ENCODE results near the gene TNNT3. TPM values are rescaled to one million over a fixed set of nuclear protein-coding genes. Genes with fewer than 3 reads are reported as not detected.

The TNNT3 gene
- total RNA-seq, 1 donor from 2014 or later, result 3.5 TPM

- Mint-ChIP-seq H3K4me1 (no peaks in the 10 kb centered on the region), H3K36me3 (ENCODE audit: low read depth) (no peaks in the 10 kb centered on the region), H3K9me3 (no peaks in the 10 kb centered on the region), H3K4me3 (no peak overlapping the region), H3K27ac (no peak overlapping the region), H3K27me3 (no peaks in the 10 kb centered on the region)
- no peak for ATAC-seq (ENCODE audit: low read depth)
- TF ChIP-seq, protein P1, sequence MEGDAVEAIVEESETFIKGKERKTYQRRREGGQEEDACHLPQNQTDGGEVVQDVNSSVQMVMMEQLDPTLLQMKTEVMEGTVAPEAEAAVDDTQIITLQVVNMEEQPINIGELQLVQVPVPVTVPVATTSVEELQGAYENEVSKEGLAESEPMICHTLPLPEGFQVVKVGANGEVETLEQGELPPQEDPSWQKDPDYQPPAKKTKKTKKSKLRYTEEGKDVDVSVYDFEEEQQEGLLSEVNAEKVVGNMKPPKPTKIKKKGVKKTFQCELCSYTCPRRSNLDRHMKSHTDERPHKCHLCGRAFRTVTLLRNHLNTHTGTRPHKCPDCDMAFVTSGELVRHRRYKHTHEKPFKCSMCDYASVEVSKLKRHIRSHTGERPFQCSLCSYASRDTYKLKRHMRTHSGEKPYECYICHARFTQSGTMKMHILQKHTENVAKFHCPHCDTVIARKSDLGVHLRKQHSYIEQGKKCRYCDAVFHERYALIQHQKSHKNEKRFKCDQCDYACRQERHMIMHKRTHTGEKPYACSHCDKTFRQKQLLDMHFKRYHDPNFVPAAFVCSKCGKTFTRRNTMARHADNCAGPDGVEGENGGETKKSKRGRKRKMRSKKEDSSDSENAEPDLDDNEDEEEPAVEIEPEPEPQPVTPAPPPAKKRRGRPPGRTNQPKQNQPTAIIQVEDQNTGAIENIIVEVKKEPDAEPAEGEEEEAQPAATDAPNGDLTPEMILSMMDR (IDR thresholded peaks at IDR 0.05), result no peak
- intact Hi-C loops (cut with micrococcal nuclease), result no loop called here
- no peak for DNase-seq
- POLR2A ChIA-PET, result interaction anchor here (0.6 kb wide), 1 partner anchor 118 kb away, joined by 3 read pairs; no protein-coding TSS in a partner anchor
- CTCF ChIA-PET, result no interaction called here
Measured at GRCh38 chr11:1967641-1968225, 48.2 kb downstream of the TNNT3 start.

GRCh38 chr11:1968454-1969002 lies 49.0 kb downstream of the TNNT3 start:
- no peak for DNase-seq
- POLR2A ChIA-PET, result no interaction called here
- no peak overlapping the region for H3K27ac Mint-ChIP-seq

GRCh38 chr11:1969035-1969434 lies 49.5 kb downstream of the TNNT3 start:
- H3K4me1 Mint-ChIP-seq, result no peaks in the 10 kb centered on the region
- ATAC-seq (ENCODE audit: low read depth) (no peak), DNase-seq (no peak)
- H3K27ac Mint-ChIP-seq, result no peak overlapping the region
- H3K36me3 Mint-ChIP-seq (ENCODE audit: low read depth), result no peaks in the 10 kb centered on the region
- POLR2A ChIA-PET, result no interaction called here
- no peaks in the 10 kb centered on the region for H3K9me3 Mint-ChIP-seq
- H3K4me3 Mint-ChIP-seq, result no peak overlapping the region
- CTCF ChIA-PET, result no interaction called here
- TF ChIP-seq, protein P1 (IDR thresholded peaks at IDR 0.05), result no peak
- H3K27me3 Mint-ChIP-seq, result no peaks in the 10 kb centered on the region
- intact Hi-C loops (cut with micrococcal nuclease), result no loop called here

More at GRCh38 chr11:1968454-1969002, 49.0 kb downstream of the TNNT3 start:
- TF ChIP-seq, protein P1 (IDR thresholded peaks at IDR 0.05), result no peak
- no peak overlapping the region for H3K4me3 Mint-ChIP-seq
- intact Hi-C loops (cut with micrococcal nuclease), result no loop called here
- CTCF ChIA-PET, result no interaction called here
- no peaks in the 10 kb centered on the region for H3K36me3 Mint-ChIP-seq (ENCODE audit: low read depth)
- no peaks in the 10 kb centered on the region for H3K9me3 Mint-ChIP-seq
- no peak for ATAC-seq (ENCODE audit: low read depth)
- H3K27me3 Mint-ChIP-seq, result no peaks in the 10 kb centered on the region
- no peaks in the 10 kb centered on the region for H3K4me1 Mint-ChIP-seq

- H3K4me1 Mint-ChIP-seq, result no peaks in the 10 kb centered on the region
Measured at GRCh38 chr11:1969776-1970175, 50.3 kb downstream of the TNNT3 start.

DNA sequence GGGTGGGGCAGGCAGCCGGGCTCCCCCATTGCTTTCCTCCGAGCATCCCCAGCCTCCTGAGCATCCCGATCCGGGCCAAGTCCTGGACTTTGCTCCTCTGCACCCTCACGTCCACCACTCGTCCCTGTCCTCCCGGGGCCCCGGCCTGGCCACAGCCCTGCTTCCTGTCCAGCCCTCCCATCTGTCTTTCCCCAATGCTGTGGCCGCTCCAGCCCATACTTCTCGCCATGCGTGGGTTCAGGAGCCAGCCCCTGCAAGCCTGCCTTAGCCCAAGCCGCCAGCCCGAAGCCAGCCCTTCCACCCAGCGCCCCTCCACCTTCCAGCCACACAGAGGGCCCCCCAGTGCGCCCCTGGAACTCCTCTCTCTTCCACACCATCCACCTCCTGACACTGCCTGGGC lies 51.5 kb downstream of the TNNT3 start:
- no peak for ATAC-seq (ENCODE audit: low read depth)
- Mint-ChIP-seq H3K27ac (no peak overlapping the region), H3K4me1 (no peaks in the 10 kb centered on the region), H3K9me3 (no peaks in the 10 kb centered on the region), H3K36me3 (ENCODE audit: low read depth) (no peaks in the 10 kb centered on the region), H3K27me3 (no peaks in the 10 kb centered on the region), H3K4me3 (no peak overlapping the region)
- ChIA-PET POLR2A (no interaction called here), CTCF (no interaction called here)
- intact Hi-C loops (cut with micrococcal nuclease), result no loop called here
- no peak for DNase-seq
- TF ChIP-seq, protein P1 (IDR thresholded peaks at IDR 0.05), result no peak

More at GRCh38 chr11:1969776-1970175, 50.3 kb downstream of the TNNT3 start:
- H3K27ac Mint-ChIP-seq, result no peak overlapping the region
- H3K4me3 Mint-ChIP-seq, result no peak overlapping the region
- ATAC-seq (ENCODE audit: low read depth) (no peak), DNase-seq (no peak)
- intact Hi-C loops (cut with micrococcal nuclease), result no loop called here
- CTCF ChIA-PET, result no interaction called here
- H3K36me3 Mint-ChIP-seq (ENCODE audit: low read depth), result no peaks in the 10 kb centered on the region
- POLR2A ChIA-PET, result no interaction called here
- H3K9me3 Mint-ChIP-seq, result no peaks in the 10 kb centered on the region
- H3K27me3 Mint-ChIP-seq, result no peaks in the 10 kb centered on the region
- TF ChIP-seq, protein P1 (IDR thresholded peaks at IDR 0.05), result no peak

All from activated B cell treated with CpG ODN at 0.5 μM for 24 hours (primary cell).